Hematopoietic multipotent progenitor cell treated with erythropoietin and hydrocortisone succinate and interleukin-3 and kit ligand, for 17 days (in vitro differentiated cells): ENCODE data around the gene CUX1.
"Not testable (repeated sequence)": the region's sequence is repeated elsewhere in the genome, so short reads cannot be mapped to it uniquely, and the experiment has no call there.

Experiments used
- DNase-seq: peaks from one replicate; pipeline ENCODE4 v3.0.0-alpha.2; 2015; ENCODE audit warnings: low spot score

The CUX1 gene

GRCh38 chr7:102146122-102146521, 328.7 kb downstream of the CUX1 start:
- no peak for DNase-seq

- DNase-seq, result no peak
These were observed 329.6 kb downstream of the CUX1 start for GRCh38 chr7:102147008-102147407.

GRCh38 chr7:102148799-102149198, 331.4 kb downstream of the CUX1 start:
- no peak for DNase-seq

- no peak for DNase-seq
These were observed 332.0 kb downstream of the CUX1 start for GRCh38 chr7:102149416-102149815.

GRCh38 chr7:102150266-102150665, 332.8 kb downstream of the CUX1 start:
- no peak for DNase-seq

- DNase-seq, result no peak
These were observed 335.5 kb downstream of the CUX1 start for GRCh38 chr7:102152672-102153598.

GRCh38 chr7:102153599-102153946, 336.1 kb downstream of the CUX1 start:
- no peak for DNase-seq

- DNase-seq, result no peak
These were observed 337.0 kb downstream of the CUX1 start for GRCh38 chr7:102154425-102154824.

GRCh38 chr7:102155821-102156441, 338.5 kb downstream of the CUX1 start:
- no peak for DNase-seq

GRCh38 chr7:102156867-102157266, 339.4 kb downstream of the CUX1 start:
- DNase-seq, result no peak

- no peak for DNase-seq
These were observed 347.7 kb downstream of the CUX1 start for GRCh38 chr7:102165136-102165535.

GRCh38 chr7:102167254-102167653, 349.8 kb downstream of the CUX1 start:
- no peak for DNase-seq

GRCh38 chr7:102169651-102170392, 352.4 kb downstream of the CUX1 start:
- DNase-seq, result no peak

- no peak for DNase-seq
These were observed 353.1 kb downstream of the CUX1 start for GRCh38 chr7:102170393-102170970.

GRCh38 chr7:102173669-102174068, 356.2 kb downstream of the CUX1 start:
- no peak for DNase-seq

GRCh38 chr7:102175423-102176170, 358.2 kb downstream of the CUX1 start:
- no peak for DNase-seq

GRCh38 chr7:102178410-102178809, 361.0 kb downstream of the CUX1 start:
- no peak for DNase-seq

- DNase-seq, result no peak
These were observed 363.3 kb downstream of the CUX1 start for GRCh38 chr7:102180727-102181126.

- DNase-seq, result no peak
These were observed 364.1 kb downstream of the CUX1 start for GRCh38 chr7:102181517-102181916.

- no peak for DNase-seq
These were observed 364.6 kb downstream of the CUX1 start for GRCh38 chr7:102182016-102182415.

GRCh38 chr7:102183848-102184247, 366.4 kb downstream of the CUX1 start:
- DNase-seq, result not testable (repeated sequence)

GRCh38 chr7:102184303-102184702, 366.9 kb downstream of the CUX1 start:
- no peak for DNase-seq
